Lung microvascular endothelial cell (primary cell): ENCODE data around the gene SNX3. TPM values are rescaled to one million over a fixed set of nuclear protein-coding genes. Genes with fewer than 3 reads are reported as not detected.
"Not testable (repeated sequence)": the region's sequence is repeated elsewhere in the genome, so short reads cannot be mapped to it uniquely, and the experiment has no call there.

Experiments
- DNase-seq, 2 donors: peaks; one replicate each; pipeline versions ENCODE4 v3.0.0 to v3.0.0-alpha.2; 2010; ENCODE audit warnings: low read depth in 2 of 2
- total RNA-seq: library from RNA; depleted of rRNA; stranded (reverse); fragments of >200 nt; gene quantifications from 2 replicates; pipeline ENCODE4 v1.2.1, GENCODE V29; 2014

The SNX3 gene
- total RNA-seq, 1 donor from 2014 or later: 176 TPM

DNA sequence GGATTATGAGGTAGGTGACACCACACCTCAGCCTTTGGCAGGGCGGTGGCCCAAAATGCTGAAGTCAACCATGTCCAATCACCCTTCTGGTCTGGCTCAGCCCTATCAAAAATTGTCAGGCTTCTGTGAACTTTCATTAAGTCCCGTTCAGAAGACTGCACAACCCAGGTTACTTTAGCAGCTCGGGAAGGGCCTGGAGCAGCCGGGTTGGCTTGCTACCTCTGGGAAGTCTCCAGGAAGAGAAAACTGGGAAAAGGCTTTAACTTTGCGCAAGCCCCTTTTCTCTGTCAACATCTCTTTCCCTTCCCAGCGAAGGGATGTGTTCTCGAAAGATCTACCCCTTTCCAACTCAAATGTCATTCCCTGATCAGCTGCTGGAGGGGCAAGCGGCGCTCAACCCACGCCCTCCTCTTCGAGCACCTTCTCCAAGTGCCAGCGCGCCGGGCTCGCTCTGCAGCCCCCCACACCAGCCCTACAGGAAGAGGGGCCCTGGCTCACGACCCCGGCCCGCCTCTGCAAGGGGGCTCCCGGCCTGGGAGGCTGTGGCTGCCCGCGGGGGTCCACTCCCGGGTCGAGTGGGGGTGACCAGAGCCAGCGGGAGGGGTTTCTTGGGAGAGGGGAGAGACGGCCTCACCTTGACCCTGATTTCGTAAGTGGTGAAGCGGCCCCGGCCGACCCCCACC is 573 bp downstream of the SNX3 start:
- DNase-seq: peak; percentile 28 to 42

GRCh38 chr6:108254433-108255410 is 6.1 kb downstream of the SNX3 start:
- peak in 1 of 2 donors; percentile 24 for DNase-seq

DNA sequence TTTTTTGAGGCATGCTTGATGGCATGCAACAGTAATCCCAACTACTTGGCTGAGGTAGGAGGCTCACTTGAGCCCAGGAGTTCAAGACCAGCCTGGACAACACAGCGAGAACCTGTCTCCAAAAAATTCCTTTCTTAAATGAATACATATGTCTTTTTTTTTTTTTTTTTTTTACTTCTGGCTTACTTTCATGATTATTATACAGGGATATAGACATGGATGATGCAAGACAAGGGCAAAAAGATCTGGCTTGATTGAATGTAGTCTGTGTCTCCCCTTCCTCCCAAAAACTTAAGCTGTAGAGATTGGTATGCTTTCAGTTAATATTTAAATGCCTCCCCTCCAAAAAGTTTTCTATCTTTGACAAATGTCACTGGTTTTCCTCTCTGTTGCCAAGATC is 7.6 kb downstream of the SNX3 start:
- DNase-seq: no peak

DNA sequence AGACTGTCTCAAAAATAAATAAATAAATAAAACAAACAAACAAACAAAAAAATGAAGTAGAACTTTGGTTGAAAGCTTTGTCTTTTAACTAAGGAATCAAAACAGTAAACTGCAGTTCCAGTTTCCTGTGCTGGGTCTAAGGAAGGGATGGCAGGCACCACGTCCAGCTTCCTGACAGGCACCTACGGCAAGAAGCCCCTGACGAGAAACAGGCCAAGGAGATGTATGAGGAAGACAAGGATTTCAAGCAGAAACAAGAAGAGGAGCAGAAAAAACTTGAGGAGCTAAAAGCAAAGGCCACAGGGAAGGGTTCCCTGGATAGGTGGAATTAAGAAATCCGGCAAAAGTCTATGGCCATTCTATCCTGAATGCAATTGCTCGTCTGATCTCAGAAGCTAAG is 8.8 kb downstream of the SNX3 start:
- no peak for DNase-seq

- peak in 1 of 2 donors; percentile 4 for DNase-seq
Observed at GRCh38 chr6:108251252-108251651, 9.6 kb downstream of the SNX3 start.

- DNase-seq: peak in 1 of 2 donors; percentile 41
Observed at GRCh38 chr6:108250240-108250866, 10.5 kb downstream of the SNX3 start.

DNA sequence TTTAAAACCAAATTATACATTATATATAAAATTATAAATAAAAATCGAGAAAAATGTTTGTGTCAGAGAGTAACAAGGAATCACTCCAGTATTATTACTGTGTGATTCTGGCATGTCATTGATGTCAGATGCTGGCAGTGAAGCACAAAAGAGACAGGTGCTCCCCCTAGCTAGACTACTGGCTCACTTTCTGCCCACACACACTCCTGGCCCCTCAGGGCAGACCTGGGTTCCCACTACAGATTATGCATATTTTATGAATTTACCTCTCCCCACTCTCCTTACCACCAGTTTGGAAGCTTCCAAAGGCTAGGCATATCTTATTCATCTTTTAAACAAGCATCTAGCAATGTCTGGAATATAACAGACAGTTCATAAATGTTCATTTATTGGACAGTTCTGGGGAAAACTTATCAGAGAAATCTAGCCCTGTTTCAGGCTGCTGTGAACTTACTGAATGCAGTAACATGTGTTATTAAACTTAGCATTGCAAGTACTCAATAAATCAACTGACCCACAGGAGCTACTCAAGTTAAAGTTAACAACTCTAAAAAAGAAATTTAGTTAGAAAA is 12.8 kb downstream of the SNX3 start:
- no peak for DNase-seq

GRCh38 chr6:108245095-108245494 is 15.7 kb downstream of the SNX3 start:
- DNase-seq: not testable (repeated sequence)

- peak in 1 of 2 donors; percentile 6 for DNase-seq
Observed at GRCh38 chr6:108243836-108244235, 17.0 kb downstream of the SNX3 start.

DNA sequence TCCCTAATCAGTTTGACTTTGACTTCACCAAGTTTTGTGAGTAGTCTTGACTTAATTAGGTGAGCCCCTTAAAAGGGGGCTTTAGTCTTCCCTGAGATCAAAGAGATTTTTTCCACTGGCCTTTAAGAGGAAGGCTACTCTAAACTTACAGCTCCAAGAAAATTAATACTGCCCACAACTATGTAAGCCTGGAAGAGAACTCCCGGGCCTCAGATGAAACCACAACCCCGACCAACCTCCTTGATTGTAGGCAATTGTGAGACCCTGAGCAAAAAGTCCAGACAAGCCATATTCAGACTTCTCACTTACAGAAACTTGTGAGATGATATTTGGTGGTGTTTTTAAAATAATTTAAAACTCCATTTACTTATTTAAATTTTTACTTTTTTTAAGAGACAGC is 18.1 kb downstream of the SNX3 start:
- no peak for DNase-seq

GRCh38 chr6:108242259-108242658 is 18.6 kb downstream of the SNX3 start:
- DNase-seq: no peak

GRCh38 chr6:108238322-108238721 is 22.5 kb downstream of the SNX3 start:
- no peak for DNase-seq

DNA sequence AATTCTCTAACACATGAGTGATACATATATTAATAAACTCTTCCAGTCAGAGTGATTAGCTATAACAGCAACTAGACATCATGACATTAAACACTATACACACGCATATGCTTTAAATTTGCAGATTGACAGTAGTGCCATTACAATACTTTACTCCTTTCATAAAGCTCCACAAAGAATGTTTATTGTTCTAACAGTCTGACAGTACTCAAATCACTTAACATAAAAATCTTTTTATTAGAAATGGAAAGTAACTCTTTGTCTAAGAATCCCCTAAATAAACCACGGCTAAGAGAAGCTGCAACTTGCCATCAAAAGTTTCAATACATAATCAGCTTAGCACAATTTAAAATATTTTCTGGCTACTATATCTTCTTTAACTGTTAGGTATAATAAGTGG is 24.0 kb downstream of the SNX3 start:
- no peak for DNase-seq

- DNase-seq: no peak
Observed at GRCh38 chr6:108235127-108235526, 25.7 kb downstream of the SNX3 start.

GRCh38 chr6:108228416-108228815 is 32.4 kb downstream of the SNX3 start:
- DNase-seq: no peak

DNA sequence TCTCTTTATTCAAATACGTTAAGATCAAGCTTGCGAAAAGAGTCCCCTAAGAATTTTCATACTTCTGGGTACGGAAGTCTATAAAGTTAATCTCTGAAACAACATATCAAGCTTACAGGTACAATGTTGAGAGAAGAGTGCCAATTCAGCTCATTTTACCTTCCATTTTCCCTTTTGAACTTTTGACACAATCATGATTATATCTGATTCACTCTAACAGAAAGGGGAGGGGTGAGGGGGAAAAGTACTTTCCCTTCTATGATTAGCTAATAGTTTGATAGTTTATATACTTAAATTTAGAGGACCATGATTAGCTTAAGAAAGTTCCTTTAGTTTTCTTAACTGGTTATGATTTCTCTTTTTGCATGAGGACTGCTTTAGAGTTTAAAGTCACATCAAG is 33.5 kb downstream of the SNX3 start:
- no peak for DNase-seq

DNA sequence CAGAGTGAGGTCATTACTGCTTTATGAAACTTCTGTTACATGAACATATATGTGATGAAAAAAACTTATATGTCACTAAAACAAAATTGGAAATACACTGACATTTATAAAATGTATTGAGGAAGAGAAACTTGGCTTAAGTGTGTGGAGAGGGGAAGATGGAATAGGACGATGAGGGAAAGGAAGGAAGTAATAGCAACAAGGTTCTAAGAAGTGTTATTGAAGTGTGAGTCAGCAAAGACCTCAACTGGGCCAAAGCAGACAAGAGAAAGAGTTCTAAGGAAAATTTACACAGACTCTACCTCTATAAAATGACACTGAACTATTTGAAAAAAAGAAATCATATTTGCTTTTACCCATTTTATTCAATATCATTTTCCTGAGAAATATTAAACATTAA is 38.3 kb downstream of the SNX3 start:
- peak in 1 of 2 donors; percentile 53 for DNase-seq

GRCh38 chr6:108222064-108222463 is 38.8 kb downstream of the SNX3 start:
- DNase-seq: no peak

DNA sequence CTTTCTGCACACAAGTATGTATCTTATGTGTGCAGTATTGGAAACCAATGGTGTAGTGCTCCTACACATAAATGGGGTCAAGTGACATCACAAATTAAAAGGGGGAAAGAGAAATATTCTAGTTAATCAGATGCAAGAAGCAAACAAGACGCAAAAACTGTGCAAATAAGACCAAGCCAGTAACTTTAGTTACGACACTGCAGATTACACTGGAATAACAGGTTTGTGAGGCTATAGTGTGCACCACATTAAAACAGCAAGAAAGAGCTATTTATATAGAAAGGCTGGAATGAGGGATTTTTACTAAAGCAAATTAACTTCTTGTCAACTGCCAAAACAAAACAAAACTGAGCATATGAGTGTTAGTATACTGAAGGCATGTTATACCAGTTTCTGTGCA is 49.2 kb downstream of the SNX3 start:
- no peak for DNase-seq

- DNase-seq: no peak
Observed at GRCh38 chr6:108210556-108210955, 50.3 kb downstream of the SNX3 start.

GRCh38 chr6:108209738-108210137 is 51.1 kb downstream of the SNX3 start:
- no peak for DNase-seq

DNA sequence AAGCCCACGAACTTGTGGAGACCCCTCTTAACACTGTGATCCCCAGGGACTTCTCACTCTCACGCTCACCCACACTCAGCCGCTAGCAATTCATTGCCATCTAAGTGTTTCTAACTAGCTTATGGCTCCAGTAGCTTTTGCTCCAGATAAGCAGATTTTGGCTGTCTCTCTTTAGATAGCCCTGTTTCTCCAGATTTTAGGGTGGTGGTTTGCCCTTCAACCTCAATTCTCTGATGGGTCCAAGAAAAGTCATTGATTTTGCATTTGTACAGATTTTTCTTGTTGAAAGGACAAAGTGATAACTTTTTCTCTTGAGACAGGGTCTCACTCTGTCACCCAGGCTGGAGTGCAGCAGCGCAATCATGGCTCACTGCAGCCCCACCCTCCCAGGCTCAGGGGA is 53.8 kb downstream of the SNX3 start:
- DNase-seq: no peak
